HK-2 (cell line): ENCODE measurements around the gene SLC6A7.

ENCODE experiments used
- DNase-seq: peaks from one replicate; pipeline ENCODE4 v3.0.0-alpha.2; 2018; ENCODE audit not compliant: unreplicated experiment

SLC6A7 gene

DNA sequence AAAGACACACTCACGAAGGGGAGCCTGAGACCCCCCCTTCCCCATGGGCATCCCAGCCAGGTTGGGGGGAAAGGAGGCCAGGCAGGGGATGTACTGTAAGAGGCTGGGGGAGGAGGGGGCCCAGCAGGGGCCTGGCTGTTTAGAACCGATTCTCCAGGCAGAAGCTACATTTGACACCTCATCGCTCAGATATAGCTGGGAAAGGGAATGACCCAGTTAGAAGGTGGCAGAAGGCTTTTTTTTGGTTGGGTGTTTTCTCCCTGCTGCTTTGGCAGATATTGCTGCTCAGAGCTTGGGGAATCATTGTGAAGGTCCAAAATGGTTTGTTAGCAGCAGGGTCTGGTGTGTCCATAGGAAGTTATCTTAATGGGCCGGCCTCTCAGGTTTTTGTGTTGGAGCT, 17.3 kb upstream of the SLC6A7 start:
- DNase-seq: no peak

DNA sequence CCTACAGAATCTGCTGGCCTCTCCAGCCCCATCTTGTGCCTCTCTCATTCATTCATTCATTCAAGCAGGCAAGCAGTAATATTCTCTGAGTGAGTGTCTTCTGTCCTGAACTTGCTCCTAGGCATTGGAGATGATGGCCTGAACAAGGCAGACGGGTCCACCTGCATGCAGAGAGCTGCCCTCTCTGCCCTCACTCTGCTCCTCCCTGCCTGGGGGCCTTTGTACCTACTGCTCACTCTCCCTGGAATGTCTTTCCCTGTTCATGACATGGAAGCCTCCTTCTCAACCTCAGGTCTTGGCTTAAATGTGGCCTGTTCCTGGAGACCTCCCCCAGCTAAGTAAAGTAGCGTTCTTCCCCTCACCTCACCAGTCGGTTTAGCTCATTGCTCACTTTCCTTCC, 16.7 kb upstream of the SLC6A7 start:
- no peak for DNase-seq

DNA sequence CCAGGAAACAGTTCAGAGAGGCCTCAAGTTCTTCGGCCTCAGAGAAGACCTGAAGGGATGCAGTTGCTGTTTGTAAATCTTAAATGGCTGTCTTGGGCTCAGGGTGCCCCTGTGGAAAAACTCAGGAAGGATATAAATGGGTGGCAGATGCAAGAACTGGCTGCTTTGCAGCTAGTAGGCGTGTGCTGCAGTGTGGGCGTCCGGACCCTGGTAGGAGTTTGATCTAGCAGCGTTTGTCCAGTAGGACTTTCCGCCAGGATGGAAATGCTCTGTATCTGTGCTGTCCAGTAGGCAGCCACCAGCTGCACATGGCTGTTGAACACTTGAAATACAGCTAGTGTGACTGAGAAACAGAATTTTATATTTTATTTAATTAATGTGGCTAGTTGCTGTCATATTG, 15.6 kb upstream of the SLC6A7 start:
- no peak for DNase-seq

DNA sequence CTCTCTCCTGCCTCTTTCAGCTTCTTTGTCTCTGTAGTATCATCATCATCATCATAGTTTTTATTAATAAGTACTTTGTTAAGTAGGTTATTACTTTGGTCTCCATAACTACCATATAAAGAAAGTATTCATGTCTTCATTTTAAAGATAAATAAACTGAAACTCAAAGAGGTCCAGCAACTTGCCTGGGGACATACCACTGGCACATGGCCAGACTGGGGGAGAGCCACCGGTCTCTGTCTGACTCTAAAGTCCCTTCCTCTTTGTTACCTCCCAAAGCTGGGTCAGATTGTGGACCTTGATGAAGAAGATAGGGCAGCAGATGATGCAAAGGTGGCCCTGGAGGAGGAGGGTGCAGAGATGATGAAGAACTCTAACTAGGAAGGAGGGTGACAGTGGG, 14.8 kb upstream of the SLC6A7 start:
- no peak for DNase-seq

DNA sequence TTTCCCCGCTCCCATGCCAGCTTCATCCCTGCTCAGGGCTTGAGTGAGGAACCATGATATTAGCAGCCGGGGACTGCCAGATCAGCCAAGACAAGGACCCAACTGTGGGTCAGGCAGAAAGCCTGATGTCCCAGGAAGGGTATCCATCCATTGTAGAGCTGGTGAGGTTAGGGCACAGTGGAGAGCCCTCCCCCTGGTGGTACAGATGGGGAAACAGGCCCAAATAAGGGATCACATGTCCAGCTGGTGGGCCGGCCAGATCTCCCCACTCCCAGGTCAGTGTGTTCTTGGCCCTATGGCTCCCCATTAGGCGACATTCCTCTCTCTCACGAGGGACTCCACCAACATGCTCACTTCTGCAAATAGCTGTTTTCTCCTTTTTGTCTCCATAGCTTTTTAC, 14.3 kb upstream of the SLC6A7 start:
- peak; percentile 7 for DNase-seq

DNA sequence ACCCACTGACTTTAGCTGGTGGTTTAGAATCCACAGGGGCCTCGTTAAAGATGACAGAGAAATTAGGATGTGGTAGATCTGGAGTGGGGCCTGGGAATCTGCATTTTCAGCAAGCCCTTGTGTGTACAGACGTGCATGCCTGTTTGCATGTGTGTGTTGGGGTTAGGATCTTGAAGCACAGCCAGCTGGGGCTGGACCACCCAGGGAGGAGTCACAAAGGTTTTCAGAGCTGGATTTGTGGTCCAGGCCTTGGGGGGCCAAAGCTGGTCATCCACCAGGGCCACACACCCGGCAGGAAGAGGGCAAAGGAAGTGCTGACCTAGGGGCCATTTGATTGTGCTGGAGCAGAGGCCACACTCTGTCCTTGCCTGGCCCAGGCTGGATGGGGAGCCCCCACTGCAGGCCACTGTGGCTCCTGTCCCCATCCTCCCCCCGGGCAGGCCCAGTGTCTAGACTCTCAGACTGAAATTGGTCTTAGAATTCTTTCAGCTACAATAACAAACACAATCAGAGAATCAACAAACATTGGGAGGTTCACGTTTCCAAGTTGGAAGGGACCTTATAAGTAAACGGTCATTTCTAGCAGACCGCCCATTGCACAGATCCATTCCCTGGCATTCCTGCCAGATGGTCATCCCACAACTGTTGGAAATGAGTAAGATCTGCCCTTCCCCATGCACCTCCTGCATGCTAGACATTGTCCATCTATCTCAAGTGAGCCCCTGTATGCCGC, 13.0 kb upstream of the SLC6A7 start:
- DNase-seq: no peak

DNA sequence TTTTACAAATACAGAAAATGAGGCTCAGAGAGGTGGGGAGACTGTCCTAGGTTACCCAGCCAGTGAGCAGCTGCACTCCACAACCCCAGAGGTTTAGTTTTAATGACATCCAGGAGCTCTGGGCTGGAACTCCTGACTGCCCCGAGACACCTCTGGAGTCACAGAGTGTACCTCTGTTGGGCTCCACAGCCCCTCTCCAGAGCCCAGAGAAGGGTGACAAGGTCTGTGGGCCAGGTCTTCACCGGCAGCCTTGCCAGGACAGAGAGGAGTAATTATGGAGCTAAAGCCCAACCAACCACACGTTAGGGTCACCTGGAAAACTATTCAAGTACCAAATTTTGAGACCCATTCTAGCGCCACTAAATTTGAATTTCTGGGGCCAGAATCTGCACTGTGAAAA, 12.1 kb upstream of the SLC6A7 start:
- no peak for DNase-seq

DNA sequence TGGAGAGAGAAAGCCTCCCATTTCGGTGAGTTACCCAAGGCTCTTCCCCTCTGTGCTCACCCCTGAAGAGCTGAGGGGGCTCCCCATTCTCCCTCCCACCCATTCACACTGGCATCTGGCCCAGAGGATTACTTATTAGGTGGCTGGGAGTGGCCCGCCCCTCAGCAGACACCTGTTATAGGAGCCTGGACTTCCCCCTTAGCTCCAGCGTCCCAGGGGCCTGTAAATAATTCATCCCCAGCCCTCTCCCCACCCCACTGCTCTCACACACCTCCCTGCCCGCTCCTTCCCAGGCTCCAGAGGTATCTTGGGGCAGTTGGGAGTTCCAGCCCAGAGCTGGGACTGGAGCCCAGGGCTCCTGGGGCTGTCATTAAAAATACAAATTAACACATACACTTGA, 11.6 kb upstream of the SLC6A7 start:
- DNase-seq: no peak

DNA sequence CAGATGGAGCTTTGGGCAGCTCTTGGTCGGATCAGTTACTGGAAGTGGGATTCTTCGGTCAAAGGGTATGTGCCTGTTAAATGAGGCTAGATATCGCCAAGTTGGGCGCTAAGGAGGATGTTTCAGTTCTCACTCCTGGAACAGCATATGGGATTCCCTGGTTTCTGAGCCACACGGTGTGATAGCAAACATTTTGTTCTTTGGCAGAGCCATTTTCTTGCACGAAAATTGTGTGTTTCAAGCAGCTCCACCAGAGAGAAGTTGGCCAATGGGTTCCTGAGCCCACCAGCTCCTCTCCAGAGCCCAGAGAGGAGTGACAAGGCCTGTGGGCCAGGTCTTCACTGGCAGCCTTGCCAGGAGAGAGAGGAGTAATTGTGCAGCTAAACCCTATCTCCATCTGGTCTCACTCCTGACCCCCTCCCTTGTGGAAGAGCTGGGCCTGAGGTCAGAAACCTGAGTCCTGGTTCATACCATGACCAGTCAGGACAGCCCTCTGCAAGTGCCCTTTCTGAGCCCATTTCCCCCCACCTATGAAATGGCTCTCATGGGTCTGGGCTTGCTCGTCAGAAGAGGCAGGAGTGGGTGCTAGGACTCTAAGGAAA, 10.7 kb upstream of the SLC6A7 start:
- DNase-seq: no peak

DNA sequence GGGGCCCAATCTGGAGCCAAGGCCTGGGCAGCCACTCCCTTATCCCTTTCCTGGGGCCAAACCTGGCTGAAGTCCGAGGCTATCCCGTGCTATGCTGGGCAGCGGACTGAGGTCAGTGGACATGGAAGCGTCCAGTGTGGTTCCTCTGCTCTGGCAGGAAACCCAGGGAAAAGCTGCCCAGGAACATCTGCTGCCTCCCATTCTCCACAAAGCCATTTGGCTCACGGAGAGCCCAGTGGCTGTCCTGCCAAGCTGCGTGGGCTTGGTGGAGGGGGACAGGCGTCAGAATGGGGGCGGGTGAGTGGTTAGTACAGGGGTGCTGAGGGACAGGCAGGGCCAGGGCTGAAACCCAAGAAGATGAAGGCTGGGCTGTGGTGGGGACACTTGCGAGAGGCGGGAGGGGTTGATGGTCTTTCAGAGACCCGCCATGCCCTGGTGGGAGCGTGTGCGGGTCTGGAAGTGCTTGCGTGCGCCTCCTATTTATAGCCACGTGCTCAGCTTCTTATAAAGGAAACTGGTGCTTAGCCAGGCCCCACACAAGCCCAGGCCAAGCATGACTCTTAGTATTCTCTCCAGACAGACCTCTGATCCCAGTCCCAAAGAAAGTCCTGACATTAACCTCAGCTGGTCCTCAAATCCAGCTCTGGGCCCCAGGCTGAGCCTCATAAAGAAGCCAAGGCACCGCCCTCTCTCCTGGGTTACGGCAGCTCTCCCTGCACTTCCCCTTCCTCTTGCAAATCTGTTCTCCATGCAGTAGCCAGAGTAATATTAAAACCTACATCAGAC, 9.4 kb upstream of the SLC6A7 start:
- no peak for DNase-seq

DNA sequence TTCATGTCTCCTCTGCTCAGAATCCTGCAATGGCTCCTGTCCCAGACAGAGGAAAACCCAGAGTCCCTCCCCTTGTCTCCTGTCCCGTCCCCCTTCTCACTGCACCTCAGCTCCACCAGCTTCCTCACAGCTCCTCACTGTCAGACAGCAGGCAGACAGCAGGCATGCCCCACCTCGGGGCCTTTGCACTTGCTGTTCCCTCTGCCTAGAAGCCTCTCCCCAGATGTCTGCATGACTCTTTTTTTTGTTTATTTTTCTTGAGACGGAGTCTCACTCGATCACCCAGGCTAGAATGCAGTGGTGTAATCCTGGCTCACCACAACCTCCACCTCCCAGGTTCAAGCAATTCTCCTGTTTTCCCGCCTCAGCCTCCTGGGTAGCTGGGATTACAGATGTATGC, 8.8 kb upstream of the SLC6A7 start:
- no peak for DNase-seq

DNA sequence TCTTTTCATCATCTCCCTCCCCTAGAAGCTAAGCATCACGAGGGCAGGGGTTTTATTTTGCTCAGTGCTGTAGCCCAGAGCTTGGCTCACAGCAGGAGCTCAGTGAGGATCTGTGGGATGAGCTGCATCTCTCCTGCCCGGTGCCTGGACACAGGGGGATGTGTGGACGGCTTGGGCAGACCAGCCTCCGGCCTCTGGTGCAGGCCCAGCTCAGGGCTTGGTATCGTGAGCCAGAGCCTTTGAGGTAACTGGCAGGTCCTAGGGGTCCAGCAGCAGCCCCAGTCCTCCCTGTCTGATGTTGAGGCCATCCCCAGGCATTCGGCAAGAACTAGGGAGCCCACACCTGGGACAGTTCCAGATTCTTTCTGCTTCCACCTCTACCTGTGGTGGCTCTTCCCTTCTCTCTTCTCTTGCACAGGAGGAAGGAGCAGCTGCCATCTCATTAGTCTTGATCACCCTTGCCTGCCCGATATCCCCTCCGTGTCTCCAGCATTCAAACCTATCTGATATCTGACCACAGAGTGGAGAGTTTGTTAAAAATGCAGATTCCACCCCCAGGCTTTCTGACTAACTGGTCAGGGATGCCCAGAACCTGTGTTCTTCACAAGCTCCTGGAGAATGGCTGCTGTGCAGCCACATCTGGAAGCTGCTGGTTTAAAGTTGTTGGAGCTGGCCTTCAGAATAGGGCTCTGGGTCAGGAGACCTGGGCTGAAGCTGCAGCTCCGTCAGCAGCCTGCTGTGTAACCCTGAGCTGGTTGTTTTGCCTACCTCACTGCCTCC, 7.9 kb upstream of the SLC6A7 start:
- no peak for DNase-seq

DNA sequence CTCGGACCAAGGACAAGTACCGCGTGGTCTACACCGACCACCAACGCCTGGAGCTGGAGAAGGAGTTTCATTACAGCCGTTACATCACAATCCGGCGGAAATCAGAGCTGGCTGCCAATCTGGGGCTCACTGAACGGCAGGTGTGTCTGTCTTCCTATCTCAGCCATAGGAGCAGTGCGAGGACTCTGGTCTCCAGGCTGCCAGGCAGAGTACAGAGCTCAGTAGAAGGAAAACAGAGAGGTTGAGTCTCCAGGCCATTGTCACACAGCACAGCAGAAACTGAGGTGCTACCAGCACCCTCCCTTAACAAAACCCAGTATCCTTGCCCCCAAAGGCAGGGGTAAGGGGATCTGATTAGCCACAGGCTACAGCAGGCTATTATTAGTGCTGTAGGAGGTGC, 7.1 kb upstream of the SLC6A7 start:
- no peak for DNase-seq

DNA sequence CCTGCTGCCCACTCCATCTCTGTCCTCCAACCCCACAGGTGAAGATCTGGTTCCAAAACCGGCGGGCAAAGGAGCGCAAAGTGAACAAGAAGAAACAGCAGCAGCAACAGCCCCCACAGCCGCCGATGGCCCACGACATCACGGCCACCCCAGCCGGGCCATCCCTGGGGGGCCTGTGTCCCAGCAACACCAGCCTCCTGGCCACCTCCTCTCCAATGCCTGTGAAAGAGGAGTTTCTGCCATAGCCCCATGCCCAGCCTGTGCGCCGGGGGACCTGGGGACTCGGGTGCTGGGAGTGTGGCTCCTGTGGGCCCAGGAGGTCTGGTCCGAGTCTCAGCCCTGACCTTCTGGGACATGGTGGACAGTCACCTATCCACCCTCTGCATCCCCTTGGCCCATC, 6.4 kb upstream of the SLC6A7 start:
- DNase-seq: no peak

DNA sequence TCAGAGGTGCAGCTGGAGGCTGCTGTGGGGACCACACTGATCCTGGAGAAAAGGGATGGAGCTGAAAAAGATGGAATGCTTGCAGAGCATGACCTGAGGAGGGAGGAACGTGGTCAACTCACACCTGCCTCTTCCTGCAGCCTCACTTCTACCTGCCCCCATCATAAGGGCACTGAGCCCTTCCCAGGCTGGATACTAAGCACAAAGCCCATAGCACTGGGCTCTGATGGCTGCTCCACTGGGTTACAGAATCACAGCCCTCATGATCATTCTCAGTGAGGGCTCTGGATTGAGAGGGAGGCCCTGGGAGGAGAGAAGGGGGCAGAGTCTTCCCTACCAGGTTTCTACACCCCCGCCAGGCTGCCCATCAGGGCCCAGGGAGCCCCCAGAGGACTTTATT, 5.9 kb upstream of the SLC6A7 start:
- DNase-seq: no peak

DNA sequence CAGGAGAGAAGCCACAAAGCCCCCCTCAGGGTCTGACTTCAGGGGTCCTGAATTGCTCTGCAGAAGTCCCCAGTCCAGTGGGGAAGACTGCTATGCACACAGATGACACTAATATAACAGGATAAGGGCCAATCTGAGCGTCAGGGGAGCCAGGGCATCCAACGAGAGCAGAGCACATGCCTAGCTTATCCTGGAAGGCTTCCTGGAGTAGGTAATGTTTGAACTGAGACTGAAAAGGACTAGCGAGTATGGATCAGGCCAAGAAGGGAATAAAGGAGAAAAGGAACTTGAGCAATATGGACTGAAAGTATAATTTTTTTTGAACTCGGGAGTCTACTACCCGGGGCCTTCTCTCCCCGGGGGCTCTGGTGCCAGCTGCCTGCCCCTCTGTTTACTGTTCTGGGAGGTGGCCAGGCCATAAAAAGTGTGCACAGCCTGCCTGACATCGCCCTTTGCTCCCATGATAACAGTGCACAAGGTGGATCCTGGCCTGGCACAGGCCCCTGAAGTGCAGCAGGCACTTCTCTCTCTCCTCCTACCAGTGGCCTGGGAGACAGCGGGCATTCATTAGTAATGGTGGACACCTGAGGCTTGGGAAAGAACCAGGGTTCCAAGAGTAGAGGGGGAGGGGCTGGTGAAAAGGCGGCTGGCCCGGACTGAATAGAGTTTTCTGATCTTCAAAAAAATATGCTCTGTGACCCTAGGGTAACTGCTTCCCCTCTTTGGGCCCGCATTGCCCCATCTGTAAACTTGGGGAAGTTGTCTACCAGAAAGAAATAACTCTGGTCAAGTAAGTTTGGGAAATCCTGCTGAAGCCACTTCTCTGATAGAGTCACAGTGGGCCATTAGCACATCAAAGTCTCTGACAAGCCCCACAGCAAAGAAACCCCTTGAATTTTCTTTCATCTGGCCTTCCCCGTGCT, 4.6 kb upstream of the SLC6A7 start:
- DNase-seq: no peak

DNA sequence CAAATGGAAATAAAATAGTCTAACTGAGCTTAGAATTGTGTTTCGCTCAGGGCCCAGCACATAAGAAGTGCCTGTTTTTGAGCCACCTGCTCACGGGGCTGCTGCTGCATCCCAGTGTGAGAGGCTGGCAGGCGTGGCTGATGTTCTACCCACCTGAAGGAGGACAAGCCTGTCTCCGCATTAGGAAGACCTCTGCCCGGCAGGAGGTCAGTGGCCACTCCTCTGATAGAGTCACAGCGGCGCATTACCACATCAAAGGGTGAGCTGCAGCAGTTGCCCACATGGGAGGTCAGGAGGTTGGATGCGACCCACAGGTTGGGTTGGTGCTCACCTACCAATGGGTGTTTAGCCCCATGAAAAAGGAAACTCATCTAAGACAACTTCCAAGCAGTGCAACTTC, 3.7 kb upstream of the SLC6A7 start:
- DNase-seq: no peak

DNA sequence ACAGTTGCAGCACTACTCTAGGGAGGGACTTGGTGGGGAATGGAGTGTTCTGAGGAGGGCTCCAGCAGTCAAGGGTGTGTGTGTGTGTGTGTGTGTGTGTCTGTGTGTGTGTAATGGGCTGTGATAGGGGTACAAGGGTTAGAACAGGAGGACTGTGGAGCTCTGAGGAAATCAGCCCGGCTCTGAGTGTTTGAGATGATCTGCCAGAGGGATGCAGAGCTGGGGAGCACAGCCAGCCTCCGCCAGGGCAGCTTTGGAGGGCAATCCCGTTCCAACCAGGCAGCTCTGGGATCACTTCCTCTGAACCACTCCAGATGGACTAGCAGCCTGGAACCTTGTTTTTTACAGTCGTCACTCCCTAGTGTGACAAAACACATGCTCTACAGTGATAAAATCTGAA, 3.0 kb upstream of the SLC6A7 start:
- DNase-seq: no peak

DNA sequence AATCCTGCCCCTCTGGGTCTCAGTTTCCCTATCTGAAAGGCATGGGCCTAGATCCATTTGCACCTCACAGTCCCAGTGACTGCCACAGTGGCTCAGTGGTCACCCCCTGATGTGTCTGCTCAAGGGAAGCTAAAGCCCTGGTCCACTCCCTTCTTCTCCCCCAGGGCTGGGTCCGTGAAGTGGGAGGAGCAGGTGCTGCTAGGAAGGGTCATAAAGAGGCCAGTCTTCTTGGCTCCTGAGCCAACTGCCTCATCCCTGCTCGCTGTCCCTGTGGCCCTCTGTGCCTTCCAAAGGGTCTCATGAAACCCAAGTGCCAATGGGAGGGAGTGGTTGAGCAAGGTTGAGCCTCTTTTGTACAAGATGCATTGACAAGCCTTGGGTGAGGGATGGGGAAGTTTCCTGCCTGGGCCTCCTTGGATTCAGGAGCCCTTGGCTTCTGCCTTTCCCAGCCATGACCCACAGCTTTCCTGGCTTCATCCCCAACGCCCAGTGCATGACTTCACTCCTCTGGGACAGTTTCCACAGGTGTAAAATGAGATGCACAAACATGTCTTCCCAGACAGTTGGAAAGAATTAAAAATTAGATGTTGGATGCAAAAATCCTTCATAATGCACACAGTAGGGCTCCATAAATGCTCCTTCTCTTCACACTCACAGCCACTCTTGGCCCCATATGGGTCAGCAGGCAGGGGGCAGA, 1.6 kb upstream of the SLC6A7 start:
- DNase-seq: no peak

DNA sequence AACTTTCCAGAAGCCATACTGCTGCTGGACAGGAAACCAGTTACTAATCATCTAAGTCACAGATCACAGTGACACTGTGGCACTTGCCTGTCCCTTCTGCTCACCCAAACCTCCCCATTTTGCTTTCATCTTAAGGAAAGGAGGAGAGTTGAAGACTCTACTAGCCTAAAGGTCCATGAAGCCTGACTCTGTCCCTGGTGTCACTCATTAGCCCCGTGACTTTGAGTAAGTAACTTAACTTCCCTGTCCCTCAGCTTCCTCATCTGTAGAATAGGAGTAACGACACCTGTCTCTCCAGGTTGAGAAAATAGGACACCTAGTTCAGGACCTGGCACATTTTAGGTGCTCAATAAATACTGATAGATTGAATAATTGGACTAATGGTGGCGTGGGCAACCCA, 536 bp upstream of the SLC6A7 start:
- DNase-seq: no peak

DNA sequence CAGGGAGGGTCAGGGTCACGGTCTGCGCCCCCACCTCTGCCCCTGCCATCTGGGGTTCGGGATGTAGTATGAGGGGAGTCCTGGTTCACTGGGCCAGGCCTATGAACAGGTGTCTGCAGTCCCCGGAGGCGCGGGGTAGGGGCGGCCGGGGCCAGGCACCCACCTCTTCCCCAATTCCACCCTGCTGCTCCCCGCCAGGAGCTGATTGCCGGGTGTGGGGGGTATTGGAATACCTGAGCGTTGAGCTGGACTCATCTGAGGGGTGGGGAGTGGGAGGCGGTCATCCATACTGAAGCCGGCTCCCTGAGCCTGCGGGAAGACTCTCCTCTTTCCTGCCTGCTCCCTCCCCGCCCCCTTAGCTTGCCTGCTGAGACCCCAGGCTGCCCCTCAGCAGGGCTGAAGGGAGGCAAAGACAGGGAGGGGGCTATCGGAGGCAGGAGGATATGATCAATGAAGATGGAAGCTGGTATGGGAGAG, 679 bp downstream of the SLC6A7 start:
- DNase-seq: no peak
